Glomerular visceral epithelial cell (primary cell): ENCODE results near the gene OSBPL9.
"Not testable (repeated sequence)": the region's sequence is repeated elsewhere in the genome, so short reads cannot be mapped to it uniquely, and the experiment has no call there.

Source experiments
- DNase-seq: peaks from one replicate; pipeline ENCODE4 v3.0.0-alpha.2; 2016; ENCODE audit errors: extremely low spot score

OSBPL9 gene

GRCh38 chr1:51610104-51610503 is 6.8 kb upstream of the OSBPL9 start:
- DNase-seq = not testable (repeated sequence)

- no peak for DNase-seq
Measured at GRCh38 chr1:51610637-51611036, 6.3 kb upstream of the OSBPL9 start.

- peak; percentile 80 for DNase-seq
Measured at GRCh38 chr1:51612447-51612961, 4.4 kb upstream of the OSBPL9 start.

- no peak for DNase-seq
Measured at GRCh38 chr1:51615780-51616291, 1.1 kb upstream of the OSBPL9 start.

- DNase-seq = no peak
Measured at GRCh38 chr1:51616490-51616889, 402 bp upstream of the OSBPL9 start.

GRCh38 chr1:51618715-51619114 is 1.8 kb downstream of the OSBPL9 start:
- no peak for DNase-seq

- no peak for DNase-seq
Measured at GRCh38 chr1:51620470-51620869, 3.6 kb downstream of the OSBPL9 start.

- no peak for DNase-seq
Measured at GRCh38 chr1:51621161-51621560, 4.3 kb downstream of the OSBPL9 start.

- DNase-seq = no peak
Measured at GRCh38 chr1:51621841-51622454, 5.1 kb downstream of the OSBPL9 start.

GRCh38 chr1:51622455-51622913 is 5.6 kb downstream of the OSBPL9 start:
- DNase-seq = peak; percentile 95

- no peak for DNase-seq
Measured at GRCh38 chr1:51623025-51623424, 6.1 kb downstream of the OSBPL9 start.

- DNase-seq = no peak
Measured at GRCh38 chr1:51623450-51623849, 6.6 kb downstream of the OSBPL9 start.

- DNase-seq = no peak
Measured at GRCh38 chr1:51624855-51625254, 8.0 kb downstream of the OSBPL9 start.

- peak; percentile 45 for DNase-seq
Measured at GRCh38 chr1:51627672-51628071, 10.8 kb downstream of the OSBPL9 start.

GRCh38 chr1:51628715-51629590 is 12.1 kb downstream of the OSBPL9 start:
- no peak for DNase-seq

- no peak for DNase-seq
Measured at GRCh38 chr1:51629918-51630317, 13.0 kb downstream of the OSBPL9 start.

- DNase-seq = no peak
Measured at GRCh38 chr1:51630393-51630792, 13.5 kb downstream of the OSBPL9 start.

- DNase-seq = no peak
Measured at GRCh38 chr1:51630922-51631321, 14.0 kb downstream of the OSBPL9 start.

GRCh38 chr1:51631747-51632146 is 14.9 kb downstream of the OSBPL9 start:
- DNase-seq = no peak

- DNase-seq = no peak
Measured at GRCh38 chr1:51634618-51635017, 17.7 kb downstream of the OSBPL9 start.

GRCh38 chr1:51635615-51636014 is 18.7 kb downstream of the OSBPL9 start:
- DNase-seq = no peak

- DNase-seq = no peak
Measured at GRCh38 chr1:51636191-51636590, 19.3 kb downstream of the OSBPL9 start.
